Prostate gland (tissue), 2 donors: Measurements from ENCODE around the gene SPATA1. TPM values are rescaled to one million over a fixed set of nuclear protein-coding genes. Genes with fewer than 3 reads are reported as not detected.

Source experiments
- DNase-seq: peaks from one replicate; pipeline ENCODE4 v3.0.0-alpha.2; 2019; ENCODE audit warnings: low spot score
- H3K27ac ChIP-seq, 2 donors: fragments of 200-600 bp; sonication (generic); 2 replicates each; pipeline ENCODE4 v1.5.1; 2017 to 2019
- H3K27me3 ChIP-seq: fragments of 200-600 bp; sonication (generic); replicated peaks from 2 replicates; pipeline ENCODE4 v1.5.1; 2019; ENCODE audit not compliant: insufficient read depth
- H3K36me3 ChIP-seq, 2 donors: fragments of 200-600 bp; sonication (generic); 1 replicate in 1 of 2; 2 replicates in 1 of 2; pipeline versions ENCODE4 v1.5.1 to v1.8.1; 2017 to 2019
- H3K4me1 ChIP-seq: fragments of 200-600 bp; sonication (generic); replicated peaks from 2 replicates; pipeline ENCODE4 v1.5.1; 2019
- H3K4me3 ChIP-seq, 2 donors: fragments of 200-600 bp; sonication (generic); 2 replicates each; pipeline ENCODE4 v1.5.1; 2017 to 2019
- H3K9me3 ChIP-seq: fragments of 200-600 bp; sonication (generic); 2 replicates; pipeline ENCODE4 v1.5.1; 2017
- POLR2A ChIP-seq: fragments of 450-650 bp; IDR thresholded peaks from one replicate; pipeline ENCODE4 v1.6.1; 2016; ENCODE audit warnings: antibody characterized with exemption, mild to moderate bottlenecking
- POLR2AphosphoS5 ChIP-seq: sonication (generic); formaldehyde crosslinking; IDR thresholded peaks from one replicate; pipeline ENCODE4 v1.6.1; 2017; ENCODE audit warnings: antibody characterized with exemption
- WGBS: methylation state at CpG from one replicate; pipeline ENCODE4 v1.1.5; 2018; 5-methylcytosine and 5-hydroxymethylcytosine counted together
- intact Hi-C: fragments of 100-400 bp; cut with DNase I; formaldehyde crosslinking; loops from one replicate; pipeline ENCODE4 v1.14.2; 2022
- total RNA-seq, 2 donors: library from RNA; depleted of rRNA; stranded (reverse); fragments of >200 nt; gene quantifications; one replicate each; pipeline ENCODE4 v1.1.0, GENCODE V29; 2016
- TF ChIP-seq, protein P1 (sequence below), 4 experiments: fragments of 200-600 bp in 2 of 4; fragments of 450-650 bp in 2 of 4; sonication (generic) in 2 of 4; IDR thresholded peaks; 1 replicate in 3 of 4; 2 replicates in 1 of 4; pipeline ENCODE4 v1.5.1; 2016 to 2019; ENCODE audit warnings: antibody characterized with exemption in 4 of 4, mild to moderate bottlenecking in 2 of 4, moderate library complexity in 2 of 4

The SPATA1 gene
- total RNA-seq, 2 donors from 2014 or later, result 0.05 to 3.8 TPM

DNA sequence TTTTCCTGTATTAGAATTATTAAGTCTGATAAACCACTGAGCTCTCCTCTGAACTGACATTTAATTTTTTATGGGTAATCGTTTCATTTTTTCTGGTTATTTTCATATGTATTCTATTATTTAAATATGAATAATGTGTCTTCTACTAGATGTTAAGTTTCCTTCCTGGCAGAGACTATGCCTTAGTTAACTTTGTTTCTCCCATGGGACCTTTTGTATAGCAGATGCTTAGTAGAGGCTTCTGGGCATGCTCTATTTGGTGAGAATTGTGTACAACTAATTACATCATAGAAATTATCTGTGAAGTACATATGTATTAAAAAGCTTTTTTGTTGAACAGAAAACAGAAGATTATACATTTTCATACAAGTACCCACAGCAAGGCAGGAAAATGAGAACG is 44.6 kb downstream of the SPATA1 start:
- Histone ChIP-seq H3K27ac (no peak overlapping the region), H3K27me3 (no peaks in the 10 kb centered on the region), H3K9me3 (no peaks in the 10 kb centered on the region), H3K4me1 (no peaks in the 10 kb centered on the region), H3K36me3 (no peaks in the 10 kb centered on the region), H3K4me3 (no peak overlapping the region)
- no peak for TF ChIP-seq POLR2AphosphoS5
- TF ChIP-seq, protein P1, sequence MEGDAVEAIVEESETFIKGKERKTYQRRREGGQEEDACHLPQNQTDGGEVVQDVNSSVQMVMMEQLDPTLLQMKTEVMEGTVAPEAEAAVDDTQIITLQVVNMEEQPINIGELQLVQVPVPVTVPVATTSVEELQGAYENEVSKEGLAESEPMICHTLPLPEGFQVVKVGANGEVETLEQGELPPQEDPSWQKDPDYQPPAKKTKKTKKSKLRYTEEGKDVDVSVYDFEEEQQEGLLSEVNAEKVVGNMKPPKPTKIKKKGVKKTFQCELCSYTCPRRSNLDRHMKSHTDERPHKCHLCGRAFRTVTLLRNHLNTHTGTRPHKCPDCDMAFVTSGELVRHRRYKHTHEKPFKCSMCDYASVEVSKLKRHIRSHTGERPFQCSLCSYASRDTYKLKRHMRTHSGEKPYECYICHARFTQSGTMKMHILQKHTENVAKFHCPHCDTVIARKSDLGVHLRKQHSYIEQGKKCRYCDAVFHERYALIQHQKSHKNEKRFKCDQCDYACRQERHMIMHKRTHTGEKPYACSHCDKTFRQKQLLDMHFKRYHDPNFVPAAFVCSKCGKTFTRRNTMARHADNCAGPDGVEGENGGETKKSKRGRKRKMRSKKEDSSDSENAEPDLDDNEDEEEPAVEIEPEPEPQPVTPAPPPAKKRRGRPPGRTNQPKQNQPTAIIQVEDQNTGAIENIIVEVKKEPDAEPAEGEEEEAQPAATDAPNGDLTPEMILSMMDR (IDR thresholded peaks at IDR 0.05), result no peak
- TF ChIP-seq POLR2A, result no peak
- WGBS, result 80% methylated on average over 2 of the region's 2 CpGs
- intact Hi-C loops, result no loop called here
- DNase-seq, result no peak

DNA sequence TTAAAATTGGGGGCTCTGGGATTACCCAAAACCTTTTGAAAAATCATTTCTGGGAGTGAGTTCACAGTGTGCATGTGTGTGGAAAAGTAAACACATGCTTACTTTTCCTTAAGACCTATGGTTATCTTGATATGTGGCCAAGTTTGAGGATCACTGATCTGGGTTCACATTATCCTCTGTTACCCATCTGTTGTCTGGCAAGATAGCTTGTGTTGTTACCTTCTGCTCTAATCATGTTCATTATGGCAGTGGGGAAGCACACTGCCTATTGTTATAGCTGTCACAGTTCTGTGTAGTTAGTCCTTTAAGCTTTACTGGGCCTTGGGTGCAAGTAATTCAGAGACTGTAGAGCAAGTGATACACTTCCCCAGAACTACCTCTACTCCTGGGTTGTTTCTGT is 63.0 kb downstream of the SPATA1 start:
- no peak overlapping the region for H3K4me3 ChIP-seq
- H3K27me3 ChIP-seq, result no peaks in the 10 kb centered on the region
- TF ChIP-seq POLR2AphosphoS5, result no peak
- TF ChIP-seq, protein P1 (IDR thresholded peaks at IDR 0.05), result no peak
- no peak for TF ChIP-seq POLR2A
- no peaks in the 10 kb centered on the region for H3K36me3 ChIP-seq
- no peaks in the 10 kb centered on the region for H3K4me1 ChIP-seq
- DNase-seq, result no peak
- intact Hi-C loops, result no loop called here
- H3K9me3 ChIP-seq, result no peaks in the 10 kb centered on the region
- no peak overlapping the region for H3K27ac ChIP-seq

DNA sequence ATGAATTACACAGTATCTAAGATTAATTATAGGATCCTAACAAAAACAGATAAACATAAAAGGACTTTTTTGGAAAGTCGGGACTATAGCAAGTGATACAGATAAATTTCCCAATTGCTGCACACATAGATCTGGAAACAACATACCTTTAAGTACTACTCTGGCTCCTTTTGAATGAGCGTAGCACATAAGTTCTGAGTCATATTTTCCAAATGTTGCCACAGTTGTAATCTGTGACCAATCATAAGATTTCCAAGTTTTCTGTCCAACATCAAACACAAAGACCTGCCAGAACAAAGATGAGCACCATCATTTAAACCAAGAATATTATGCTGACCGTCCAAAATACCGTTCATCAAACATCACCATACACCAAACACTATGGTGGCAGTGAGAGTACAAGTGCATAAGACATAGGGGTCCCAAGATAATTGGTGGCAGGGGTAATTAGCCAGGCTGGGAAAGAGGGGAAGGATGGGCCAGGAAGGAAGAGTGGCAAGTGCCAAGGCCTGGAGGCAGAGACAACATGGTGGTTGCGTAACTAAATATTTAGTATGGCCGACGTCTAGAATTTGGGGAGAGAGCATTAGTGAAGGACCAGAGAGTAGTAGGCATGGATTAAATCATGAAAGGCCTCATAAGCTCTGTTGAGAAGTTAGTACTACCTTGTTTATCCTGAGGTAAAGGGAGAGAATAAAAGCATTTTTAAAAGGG is 64.4 kb downstream of the SPATA1 start:
- WGBS, result 88% methylated on average over 7 of the region's 7 CpGs
- intact Hi-C loops, result loop anchor here (5.0 kb wide), 1 partner anchor 63 kb away; the partner anchor contains the start of genes GNG5 and SPATA1
- H3K9me3 ChIP-seq, result no peaks in the 10 kb centered on the region
- H3K27me3 ChIP-seq, result no peaks in the 10 kb centered on the region
- TF ChIP-seq, protein P1 (IDR thresholded peaks at IDR 0.05), result no peak
- no peak for TF ChIP-seq POLR2A
- no peak for TF ChIP-seq POLR2AphosphoS5
- no peaks in the 10 kb centered on the region for H3K4me1 ChIP-seq
- no peaks in the 10 kb centered on the region for H3K36me3 ChIP-seq
- DNase-seq, result no peak
- H3K27ac ChIP-seq, result no peak overlapping the region
- H3K4me3 ChIP-seq, result no peak overlapping the region

DNA sequence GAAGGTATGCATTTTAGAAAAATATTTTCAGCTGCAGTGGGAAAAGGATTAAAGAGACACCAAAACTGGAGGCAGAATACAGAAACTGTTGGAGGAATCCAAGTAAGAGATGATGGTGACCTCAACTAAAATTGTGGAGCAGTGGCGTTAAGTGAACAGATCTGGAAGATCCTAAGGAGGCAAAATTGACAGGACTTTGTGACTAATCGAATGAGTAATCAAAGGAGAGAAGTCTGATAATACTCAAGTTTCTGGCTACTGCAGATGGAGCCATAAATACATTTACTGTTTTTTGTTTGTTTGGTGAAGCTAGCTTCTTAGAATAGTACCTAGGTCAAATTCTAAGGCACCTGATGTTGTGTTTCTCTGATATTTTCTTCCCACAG is 65.0 kb downstream of the SPATA1 start:
- Histone ChIP-seq H3K9me3 (no peaks in the 10 kb centered on the region), H3K4me3 (no peak overlapping the region), H3K27ac (no peak overlapping the region), H3K36me3 (no peaks in the 10 kb centered on the region), H3K27me3 (no peaks in the 10 kb centered on the region), H3K4me1 (no peaks in the 10 kb centered on the region)
- TF ChIP-seq, protein P1 (IDR thresholded peaks at IDR 0.05), result no peak
- TF ChIP-seq POLR2A, result no peak
- no peak for TF ChIP-seq POLR2AphosphoS5
- intact Hi-C loops, result loop anchor here (5.0 kb wide), 1 partner anchor 64 kb away; the partner anchor contains the start of genes GNG5 and SPATA1
- DNase-seq, result no peak
- WGBS, result 96% methylated on average over 2 of the region's 2 CpGs

DNA sequence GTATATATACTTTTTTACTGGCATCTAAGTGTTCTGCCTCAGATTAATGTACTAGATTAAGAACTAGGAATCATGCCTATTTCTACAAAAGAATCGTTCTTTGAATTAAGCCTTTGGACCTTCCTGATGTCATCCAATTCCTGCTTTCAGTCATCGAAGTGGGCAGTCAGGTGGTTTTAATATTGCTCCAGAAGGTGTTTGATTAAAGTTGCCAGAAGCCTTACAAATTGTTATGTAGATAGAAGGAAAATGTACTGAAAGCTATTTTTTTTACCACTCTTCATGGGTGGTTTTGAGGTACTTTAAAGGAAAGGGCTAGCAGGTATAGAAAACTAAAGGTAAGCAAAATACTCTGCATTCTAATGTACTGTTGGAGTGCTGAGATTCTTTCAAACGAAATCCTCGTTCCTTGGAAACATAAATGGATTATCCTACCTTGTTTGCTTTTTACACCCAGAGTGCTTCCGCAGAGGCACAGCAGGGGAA is 67.3 kb downstream of the SPATA1 start:
- WGBS, result 6% methylated on average over 5 of the region's 5 CpGs
- peak overlapping the region; percentile 97 to 98 for H3K27ac ChIP-seq
- H3K4me1 ChIP-seq, result no peaks in the 10 kb centered on the region
- H3K36me3 ChIP-seq, result no peaks in the 10 kb centered on the region
- H3K27me3 ChIP-seq, result no peaks in the 10 kb centered on the region
- TF ChIP-seq, protein P1 (IDR thresholded peaks at IDR 0.05), result no peak
- TF ChIP-seq POLR2AphosphoS5 (no peak), POLR2A (no peak)
- no peak for DNase-seq
- intact Hi-C loops, result loop anchor here (2.0 to 5.0 kb wide), 2 partner anchors 66 to 95 kb away; partner anchors contain the start of genes GNG5, RPF1 and SPATA1
- no peaks in the 10 kb centered on the region for H3K9me3 ChIP-seq
- H3K4me3 ChIP-seq, result peak overlapping the region; percentile 60 to 70
